ENCODE data around the gene TRIM43B.

- TF ChIP-seq, protein P1, sequence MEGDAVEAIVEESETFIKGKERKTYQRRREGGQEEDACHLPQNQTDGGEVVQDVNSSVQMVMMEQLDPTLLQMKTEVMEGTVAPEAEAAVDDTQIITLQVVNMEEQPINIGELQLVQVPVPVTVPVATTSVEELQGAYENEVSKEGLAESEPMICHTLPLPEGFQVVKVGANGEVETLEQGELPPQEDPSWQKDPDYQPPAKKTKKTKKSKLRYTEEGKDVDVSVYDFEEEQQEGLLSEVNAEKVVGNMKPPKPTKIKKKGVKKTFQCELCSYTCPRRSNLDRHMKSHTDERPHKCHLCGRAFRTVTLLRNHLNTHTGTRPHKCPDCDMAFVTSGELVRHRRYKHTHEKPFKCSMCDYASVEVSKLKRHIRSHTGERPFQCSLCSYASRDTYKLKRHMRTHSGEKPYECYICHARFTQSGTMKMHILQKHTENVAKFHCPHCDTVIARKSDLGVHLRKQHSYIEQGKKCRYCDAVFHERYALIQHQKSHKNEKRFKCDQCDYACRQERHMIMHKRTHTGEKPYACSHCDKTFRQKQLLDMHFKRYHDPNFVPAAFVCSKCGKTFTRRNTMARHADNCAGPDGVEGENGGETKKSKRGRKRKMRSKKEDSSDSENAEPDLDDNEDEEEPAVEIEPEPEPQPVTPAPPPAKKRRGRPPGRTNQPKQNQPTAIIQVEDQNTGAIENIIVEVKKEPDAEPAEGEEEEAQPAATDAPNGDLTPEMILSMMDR (IDR thresholded peaks at IDR 0.05; ENCODE audit: low read depth, low read length, missing input control) = no peak
- TF ChIP-seq GABPA (IDR thresholded peaks at IDR 0.05 in 1 of 2, conservative IDR thresholded peaks at IDR 0.05 in 1 of 2) = no peak
- TF ChIP-seq HNF4A (conservative IDR thresholded peaks at IDR 0.05) = no peak
- TF ChIP-seq HNF4G (IDR thresholded peaks at IDR 0.05) = no peak
- TF ChIP-seq YY1 (IDR thresholded peaks at IDR 0.05) = no peak
- TF ChIP-seq NR2F2 (IDR thresholded peaks at IDR 0.05) = no peak
- TF ChIP-seq, protein P2, sequence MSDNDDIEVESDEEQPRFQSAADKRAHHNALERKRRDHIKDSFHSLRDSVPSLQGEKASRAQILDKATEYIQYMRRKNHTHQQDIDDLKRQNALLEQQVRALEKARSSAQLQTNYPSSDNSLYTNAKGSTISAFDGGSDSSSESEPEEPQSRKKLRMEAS (IDR thresholded peaks at IDR 0.05) = no peak
- TF ChIP-seq ATF3 (IDR thresholded peaks at IDR 0.05) = no peak
- TF ChIP-seq FOXA1 (IDR thresholded peaks at IDR 0.05) = no peak
- no peak for TF ChIP-seq REST (IDR thresholded peaks at IDR 0.05)
- no peak for TF ChIP-seq TAF1 (conservative IDR thresholded peaks at IDR 0.05)
- TF ChIP-seq EGR1 (IDR thresholded peaks at IDR 0.05; ENCODE audit: low read depth in 2 of 2) = no peak
These were observed 46.2 kb upstream of the TRIM43B start for GRCh38 chr2:95530734-95531133.

Measured in liver (tissue), 3 donors.